GM12872 (cell line): ENCODE results near the gene SLCO4A1.

Experiments
- CTCF ChIP-seq: IDR thresholded peaks from 3 replicates; pipeline ENCODE4 v1.5.1; 2011; ENCODE audit warnings: low read depth, mild to moderate bottlenecking, low read length, moderate library complexity; ENCODE audit not compliant: insufficient read depth

SLCO4A1 gene

DNA sequence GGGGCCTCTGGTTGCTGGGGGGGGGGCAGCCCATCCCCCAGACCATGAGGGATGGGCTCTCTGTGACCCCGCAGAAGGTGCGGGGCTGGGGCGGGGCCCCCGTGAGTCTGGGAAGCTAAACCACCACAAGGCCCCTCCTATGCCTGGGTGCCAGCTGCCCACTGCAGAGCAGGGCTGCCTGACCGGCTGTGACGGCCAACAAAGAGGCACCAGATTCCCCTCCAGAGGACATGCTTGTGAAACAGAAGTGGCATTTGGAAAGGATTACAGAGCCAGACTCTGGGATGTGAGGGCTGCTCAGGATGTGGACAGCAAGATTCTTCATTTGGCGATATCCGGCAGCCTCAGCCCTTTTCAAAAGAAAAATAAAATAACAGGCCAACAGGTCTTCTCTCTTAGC, 49.9 kb downstream of the SLCO4A1 start:
- TF ChIP-seq CTCF = no peak

- no peak for TF ChIP-seq CTCF
These were observed 50.7 kb downstream of the SLCO4A1 start for GRCh38 chr20:62692801-62693523.

GRCh38 chr20:62693524-62693922, 51.2 kb downstream of the SLCO4A1 start:
- TF ChIP-seq CTCF = no peak

GRCh38 chr20:62694106-62694505, 51.8 kb downstream of the SLCO4A1 start:
- TF ChIP-seq CTCF = no peak

DNA sequence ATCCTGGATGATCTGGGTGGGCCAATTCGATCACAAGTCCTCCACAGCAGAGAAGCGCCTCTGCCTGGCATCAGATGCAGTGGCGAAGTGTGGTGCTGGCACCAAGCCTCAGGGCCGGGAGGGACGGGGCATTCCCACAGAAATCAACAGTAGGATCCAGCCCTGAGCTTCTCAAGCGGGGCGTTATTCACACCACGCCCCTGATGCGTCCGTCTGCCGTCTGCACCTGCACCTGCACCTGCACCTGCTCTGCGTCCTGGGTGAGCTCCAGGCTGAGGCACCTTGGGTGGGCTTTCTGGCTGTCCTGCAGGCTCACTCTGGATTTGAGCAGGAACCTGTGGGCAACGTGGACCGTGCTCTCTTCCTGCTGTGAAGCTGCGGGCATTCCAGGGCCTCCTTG, 52.6 kb downstream of the SLCO4A1 start:
- no peak for TF ChIP-seq CTCF

DNA sequence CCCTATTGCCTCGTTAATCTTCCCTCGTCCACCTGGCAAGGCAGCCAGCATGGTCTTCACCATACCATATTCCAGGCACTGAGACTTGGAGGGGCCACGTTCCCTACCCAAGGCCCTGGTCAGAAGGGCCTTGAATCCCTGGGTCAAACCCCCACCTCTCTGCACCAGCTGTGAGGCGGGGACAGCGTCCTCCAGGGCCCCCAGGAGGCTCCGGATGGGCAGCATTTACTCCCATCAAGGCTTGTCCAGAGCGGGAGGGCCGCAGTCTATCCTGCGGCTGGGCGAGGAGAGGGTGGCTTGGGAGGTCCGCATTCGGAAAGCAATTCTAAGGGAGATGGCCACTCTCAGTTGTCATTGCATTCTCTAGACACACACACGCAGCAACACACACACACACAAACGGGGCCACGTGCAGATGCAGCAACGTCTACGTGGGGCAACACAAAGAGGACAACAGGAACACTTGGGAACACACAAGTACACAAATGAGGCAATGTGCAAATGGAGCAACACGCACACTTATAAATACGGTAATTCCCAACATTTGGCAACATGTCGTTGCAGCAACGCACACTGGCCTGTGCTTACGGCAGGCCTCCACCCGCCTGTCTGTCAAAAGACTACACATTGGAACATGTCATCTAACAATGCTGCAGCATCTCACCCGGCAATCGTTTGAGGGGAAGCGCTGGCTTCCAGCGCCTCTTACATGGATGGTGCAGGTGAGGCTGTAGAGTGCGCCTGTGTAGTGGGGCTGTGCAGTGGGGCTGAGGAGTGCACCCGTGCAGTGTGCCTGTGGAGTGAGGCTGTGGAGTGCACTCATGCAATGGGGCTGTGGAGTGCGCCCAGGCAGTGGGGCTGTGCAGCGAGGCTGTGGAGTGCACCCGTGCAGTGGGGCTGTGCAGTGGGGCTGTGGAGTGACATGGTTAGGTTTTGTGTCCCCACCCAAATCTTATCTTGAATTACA, 53.4 kb downstream of the SLCO4A1 start:
- TF ChIP-seq CTCF = no peak

- no peak for TF ChIP-seq CTCF
These were observed 54.2 kb downstream of the SLCO4A1 start for GRCh38 chr20:62696434-62696957.
